Trophoblast cell (in vitro differentiated cells and primary cell): ENCODE data around the gene ASB3.
"Not testable (repeated sequence)": the region's sequence is repeated elsewhere in the genome, so short reads cannot be mapped to it uniquely, and the experiment has no call there.

ENCODE experiments used
- DNase-seq, 2 donors: peaks; one replicate each; pipeline ENCODE4 v3.0.0-alpha.2; 2016
- H2AFZ ChIP-seq: 2 replicates; pipeline ENCODE4 v1.6.1; 2013; ENCODE audit warnings: low read length, moderate library complexity, mild to moderate bottlenecking; ENCODE audit not compliant: insufficient read depth, poor library complexity
- H2AK5ac ChIP-seq: 2 replicates; pipeline ENCODE4 v1.6.1; 2013; ENCODE audit warnings: mild to moderate bottlenecking, low read length
- H2BK120ac ChIP-seq: 2 replicates; pipeline ENCODE4 v1.6.1; 2013; ENCODE audit warnings: low read length, mild to moderate bottlenecking, moderate library complexity; ENCODE audit not compliant: insufficient read depth, poor library complexity
- H2BK12ac ChIP-seq: 2 replicates; pipeline ENCODE4 v1.6.1; 2013; ENCODE audit warnings: mild to moderate bottlenecking, low read length, moderate library complexity
- H2BK5ac ChIP-seq: 2 replicates; pipeline ENCODE4 v1.6.1; 2013; ENCODE audit warnings: low read length, low read depth, moderate library complexity, mild to moderate bottlenecking; ENCODE audit not compliant: poor library complexity
- H3K14ac ChIP-seq: 2 replicates; pipeline ENCODE4 v1.6.1; 2013; ENCODE audit warnings: mild to moderate bottlenecking, low read length
- H3K18ac ChIP-seq: 2 replicates; pipeline ENCODE4 v1.6.1; 2013; ENCODE audit warnings: mild to moderate bottlenecking, low read length
- H3K23ac ChIP-seq: 2 replicates; pipeline ENCODE4 v1.6.1; 2013; ENCODE audit warnings: low read length
- H3K27ac ChIP-seq: 2 replicates; pipeline ENCODE4 v1.5.1; 2013; ENCODE audit warnings: low read depth, mild to moderate bottlenecking, inconsistent platforms, low read length, moderate library complexity
- H3K27me3 ChIP-seq: 2 replicates; pipeline ENCODE4 v1.6.1; 2013; ENCODE audit warnings: inconsistent platforms, mild to moderate bottlenecking, low read length, moderate library complexity; ENCODE audit not compliant: insufficient read depth
- H3K36me3 ChIP-seq, 2 experiments: 1 replicate in 1 of 2; 2 replicates in 1 of 2; pipeline ENCODE4 v1.6.1; 2013; ENCODE audit warnings: low read length in 2 of 2, mild to moderate bottlenecking in 2 of 2, moderate library complexity in 1 of 2; ENCODE audit not compliant: insufficient read depth in 2 of 2, control insufficient read depth in 1 of 2
- H3K4ac ChIP-seq: 2 replicates; pipeline ENCODE4 v1.6.1; 2013; ENCODE audit warnings: low read depth, mild to moderate bottlenecking, low read length, moderate library complexity
- H3K4me1 ChIP-seq, 2 experiments: 1 replicate in 1 of 2; 2 replicates in 1 of 2; pipeline ENCODE4 v1.6.1; 2013; ENCODE audit warnings: low read length in 2 of 2, mild to moderate bottlenecking in 2 of 2, moderate library complexity in 1 of 2; ENCODE audit not compliant: insufficient read depth in 2 of 2, control insufficient read depth in 1 of 2
- H3K4me2 ChIP-seq: 2 replicates; pipeline ENCODE4 v1.6.1; 2013; ENCODE audit warnings: inconsistent platforms, mild to moderate bottlenecking, low read length, moderate library complexity
- H3K4me3 ChIP-seq: 2 replicates; pipeline ENCODE4 v1.5.1; 2013; ENCODE audit warnings: mild to moderate bottlenecking, low read depth, low read length, inconsistent platforms
- H3K79me1 ChIP-seq: one replicate; pipeline ENCODE4 v1.6.1; 2013; ENCODE audit warnings: low read length
- H3K79me2 ChIP-seq: 2 replicates; pipeline ENCODE4 v1.6.1; 2013; ENCODE audit warnings: low read length, mild to moderate bottlenecking; ENCODE audit not compliant: control insufficient read depth, insufficient read depth, poor library complexity
- H3K9ac ChIP-seq: 2 replicates; pipeline ENCODE4 v1.6.1; 2013; ENCODE audit warnings: mild to moderate bottlenecking, low read length
- H3K9me3 ChIP-seq: 2 replicates; pipeline ENCODE4 v1.6.1; 2013; ENCODE audit warnings: low read depth, mild to moderate bottlenecking, control low read depth, inconsistent platforms, low read length; ENCODE audit not compliant: insufficient read depth
- H4K12ac ChIP-seq: 2 replicates; pipeline ENCODE4 v1.6.1; 2013; ENCODE audit warnings: low read depth, mild to moderate bottlenecking, low read length, moderate library complexity
- H4K8ac ChIP-seq: 2 replicates; pipeline ENCODE4 v1.6.1; 2013; ENCODE audit warnings: low read depth, mild to moderate bottlenecking, low read length, moderate library complexity
- H4K91ac ChIP-seq: one replicate; pipeline ENCODE4 v1.6.1; 2013; ENCODE audit warnings: low read depth, mild to moderate bottlenecking, low read length, moderate library complexity
- WGBS: extraction: QIAGEN DNeasy Blood & Tissue Kit; methylation state at CpG from one replicate; pipeline ENCODE4 v1.1.7; 2013; ENCODE audit warnings: missing lambda C conversion rate; ENCODE audit not compliant: insufficient read length, insufficient coverage; ENCODE audit errors: extremely low coverage; 5-methylcytosine and 5-hydroxymethylcytosine counted together

Gene ASB3

GRCh38 chr2:53757206-53757605 lies 29.5 kb downstream of the ASB3 start:
- H3K4me2 ChIP-seq, H2AFZ ChIP-seq, H3K18ac ChIP-seq, H3K4me1 ChIP-seq, H3K9me3 ChIP-seq, H3K9ac ChIP-seq, H3K27ac ChIP-seq, H2AK5ac ChIP-seq, H2BK5ac ChIP-seq, H2BK12ac ChIP-seq, H4K91ac ChIP-seq, H3K4me3 ChIP-seq, H3K4ac ChIP-seq, H3K14ac ChIP-seq, H3K79me2 ChIP-seq, H2BK120ac ChIP-seq, H4K8ac ChIP-seq, H3K79me1 ChIP-seq, H4K12ac ChIP-seq, H3K23ac ChIP-seq, DNase-seq, H3K36me3 ChIP-seq, H3K27me3 ChIP-seq: not testable (repeated sequence)
- WGBS, result no CpG with 5 or more reads among the region's 14 CpGs

GRCh38 chr2:53756644-53757043 lies 30.1 kb downstream of the ASB3 start:
- no peak overlapping the region for H3K14ac ChIP-seq
- no peaks in the 10 kb centered on the region for H3K4me1 ChIP-seq
- no peak overlapping the region for H2BK5ac ChIP-seq
- H2BK12ac ChIP-seq, result no peak overlapping the region
- DNase-seq, result no peak
- H3K23ac ChIP-seq, result no peak overlapping the region
- H2AK5ac ChIP-seq, result no peak overlapping the region
- no peaks in the 10 kb centered on the region for H3K27me3 ChIP-seq
- H3K18ac ChIP-seq, result no peak overlapping the region
- peaks cover 5 to 7% of the 10 kb centered on the region in 2 experiments for H3K36me3 ChIP-seq
- no peak overlapping the region for H3K4me2 ChIP-seq
- no peak overlapping the region for H3K9ac ChIP-seq
- no peaks in the 10 kb centered on the region for H3K79me2 ChIP-seq
- no peak overlapping the region for H4K8ac ChIP-seq
- no peak overlapping the region for H2BK120ac ChIP-seq
- H3K27ac ChIP-seq, result no peak overlapping the region
- WGBS, result no CpG with 5 or more reads among the region's 15 CpGs
- no peak overlapping the region for H3K4me3 ChIP-seq
- H4K12ac ChIP-seq, result no peak overlapping the region
- no peaks in the 10 kb centered on the region for H3K79me1 ChIP-seq
- H3K4ac ChIP-seq, result no peak overlapping the region
- H2AFZ ChIP-seq, result no peak overlapping the region
- H4K91ac ChIP-seq, result no peak overlapping the region
- no peaks in the 10 kb centered on the region for H3K9me3 ChIP-seq

GRCh38 chr2:53755121-53755520 lies 31.6 kb downstream of the ASB3 start:
- no peaks in the 10 kb centered on the region for H3K79me2 ChIP-seq
- peaks cover 5 to 7% of the 10 kb centered on the region in 2 experiments for H3K36me3 ChIP-seq
- no peak overlapping the region for H3K14ac ChIP-seq
- H4K8ac ChIP-seq, result no peak overlapping the region
- H3K9ac ChIP-seq, result no peak overlapping the region
- H3K27me3 ChIP-seq, result no peaks in the 10 kb centered on the region
- H3K4me3 ChIP-seq, result no peak overlapping the region
- no peak overlapping the region for H3K18ac ChIP-seq
- H2AK5ac ChIP-seq, result no peak overlapping the region
- DNase-seq, result no peak
- H3K79me1 ChIP-seq, result no peaks in the 10 kb centered on the region
- H3K9me3 ChIP-seq, result no peaks in the 10 kb centered on the region
- no peak overlapping the region for H4K12ac ChIP-seq
- H3K4me2 ChIP-seq, result no peak overlapping the region
- H3K4ac ChIP-seq, result no peak overlapping the region
- H3K4me1 ChIP-seq, result no peaks in the 10 kb centered on the region
- no peak overlapping the region for H2BK120ac ChIP-seq
- no CpG with 5 or more reads among the region's 2 CpGs for WGBS
- H2AFZ ChIP-seq, result no peak overlapping the region
- no peak overlapping the region for H2BK12ac ChIP-seq
- H4K91ac ChIP-seq, result no peak overlapping the region
- no peak overlapping the region for H3K27ac ChIP-seq
- H2BK5ac ChIP-seq, result no peak overlapping the region
- H3K23ac ChIP-seq, result no peak overlapping the region

GRCh38 chr2:53753041-53753440 lies 33.7 kb downstream of the ASB3 start:
- H3K14ac ChIP-seq, result no peak overlapping the region
- H3K27me3 ChIP-seq, result no peaks in the 10 kb centered on the region
- H3K36me3 ChIP-seq, result peaks cover 5 to 7% of the 10 kb centered on the region in 2 experiments
- no peak overlapping the region for H3K23ac ChIP-seq
- H3K9ac ChIP-seq, result no peak overlapping the region
- H2BK120ac ChIP-seq, result no peak overlapping the region
- DNase-seq, result no peak
- no peak overlapping the region for H2AK5ac ChIP-seq
- no peaks in the 10 kb centered on the region for H3K4me1 ChIP-seq
- H3K9me3 ChIP-seq, result no peaks in the 10 kb centered on the region
- H2AFZ ChIP-seq, result no peak overlapping the region
- H4K8ac ChIP-seq, result no peak overlapping the region
- H4K12ac ChIP-seq, result no peak overlapping the region
- H3K4ac ChIP-seq, result no peak overlapping the region
- H3K79me1 ChIP-seq, result no peaks in the 10 kb centered on the region
- H3K18ac ChIP-seq, result no peak overlapping the region
- H2BK12ac ChIP-seq, result no peak overlapping the region
- no peak overlapping the region for H3K4me2 ChIP-seq
- no peak overlapping the region for H4K91ac ChIP-seq
- H3K4me3 ChIP-seq, result no peak overlapping the region
- no peaks in the 10 kb centered on the region for H3K79me2 ChIP-seq
- H2BK5ac ChIP-seq, result no peak overlapping the region
- H3K27ac ChIP-seq, result no peak overlapping the region
